Uterus (tissue), 4 donors: Measurements from ENCODE around the gene ZFPM1. TPM values are rescaled to one million over a fixed set of nuclear protein-coding genes. Genes with fewer than 3 reads are reported as not detected.

Experiments used
- DNase-seq, 2 donors: peaks; one replicate each; pipeline ENCODE4 v3.0.0-alpha.2; 2019 to 2020
- H3K27ac ChIP-seq, 2 donors: fragments of 200-600 bp; sonication (generic); 1 replicate in 1 of 2; 2 replicates in 1 of 2; pipeline ENCODE4 v1.5.1; 2016 to 2018
- H3K27me3 ChIP-seq, 2 donors: fragments of 200-600 bp; sonication (generic); one replicate each; pipeline ENCODE4 v1.5.1; 2018 to 2019; ENCODE audit warnings: control low read depth in 1 of 2
- H3K36me3 ChIP-seq, 2 donors: fragments of 200-600 bp; sonication (generic); one replicate each; pipeline ENCODE4 v1.5.1; 2019; ENCODE audit warnings: control low read depth in 1 of 2
- H3K4me1 ChIP-seq, 2 donors: fragments of 200-600 bp; sonication (generic); one replicate each; pipeline ENCODE4 v1.5.1; 2018 to 2019; ENCODE audit warnings: control low read depth in 1 of 2
- H3K4me3 ChIP-seq, 2 donors: fragments of 200-600 bp; sonication (generic); 1 replicate in 1 of 2; 2 replicates in 1 of 2; pipeline ENCODE4 v1.5.1; 2018 to 2019; ENCODE audit warnings: mild to moderate bottlenecking in 1 of 2
- H3K9me3 ChIP-seq, 2 donors: fragments of 200-600 bp; sonication (generic); one replicate each; pipeline ENCODE4 v1.5.1; 2019; ENCODE audit warnings: control low read depth in 1 of 2
- CTCF ChIP-seq, 4 experiments: fragments of 200-600 bp in 2 of 4; fragments of 450-650 bp in 2 of 4; sonication (generic) in 2 of 4; IDR thresholded peaks; one replicate each; pipeline ENCODE4 v1.5.1; 2016 to 2019; ENCODE audit warnings: antibody characterized with exemption in 4 of 4, mild to moderate bottlenecking in 2 of 4, moderate library complexity in 1 of 4
- POLR2A ChIP-seq, 2 donors: fragments of 450-650 bp; IDR thresholded peaks; one replicate each; pipeline ENCODE4 v1.6.1; 2016; ENCODE audit warnings: antibody characterized with exemption in 2 of 2, mild to moderate bottlenecking in 1 of 2, moderate library complexity in 1 of 2
- intact Hi-C: fragments of 100-400 bp; cut with DNase I; formaldehyde crosslinking; loops from one replicate; pipeline ENCODE4 v1.15.1; 2023; ENCODE audit warnings: low total_unique reads
- total RNA-seq, 4 donors: library from RNA; depleted of rRNA in 3 of 4; stranded (reverse); fragments of >200 nt in 3 of 4; gene quantifications; one replicate each; pipeline versions ENCODE4 v1.1.0 to v1.2.4, GENCODE V29; 2014 to 2023
- donor health status: DM: yes; HTN: yes; CAD: no.

ZFPM1 gene
- total RNA-seq, 4 donors from 2014 or later = under 0.01 to 6.9 (median 0.77) TPM

DNA sequence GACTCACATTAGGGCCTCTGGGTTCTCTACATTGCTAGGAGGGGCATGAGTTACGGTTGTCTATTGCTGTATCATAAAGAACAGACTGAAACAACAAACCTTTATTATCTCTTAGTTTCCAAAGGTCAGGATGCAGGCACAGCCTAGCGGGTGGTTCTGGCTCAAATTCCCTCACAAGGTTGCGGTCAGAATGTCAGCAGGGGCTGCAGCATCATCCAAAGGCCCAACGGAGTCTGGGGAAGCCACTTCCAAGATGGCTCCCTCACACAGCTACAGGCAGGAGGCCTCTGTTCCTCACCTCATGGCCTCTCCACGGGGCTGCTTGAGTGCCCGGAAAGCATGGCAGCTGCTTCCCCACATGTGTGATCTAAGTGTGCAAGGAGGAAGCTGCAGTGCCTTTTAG lies 29.6 kb upstream of the ZFPM1 start:
- H3K9me3 ChIP-seq = no peaks in the 10 kb centered on the region
- H3K36me3 ChIP-seq = no peaks in the 10 kb centered on the region
- H3K4me3 ChIP-seq = no peak overlapping the region
- intact Hi-C loops = no loop called here
- H3K27ac ChIP-seq = no peak overlapping the region
- no peaks in the 10 kb centered on the region for H3K4me1 ChIP-seq
- no peak for TF ChIP-seq POLR2A (IDR thresholded peaks at IDR 0.05)
- TF ChIP-seq CTCF (IDR thresholded peaks at IDR 0.05) = no peak
- no peaks in the 10 kb centered on the region for H3K27me3 ChIP-seq
- no peak for DNase-seq

GRCh38 chr16:88424587-88425235 lies 28.4 kb upstream of the ZFPM1 start:
- intact Hi-C loops = no loop called here
- TF ChIP-seq CTCF (IDR thresholded peaks at IDR 0.05) (no peak), POLR2A (IDR thresholded peaks at IDR 0.05) (no peak)
- no peak for DNase-seq
- no peak overlapping the region for H3K4me3 ChIP-seq
- H3K27ac ChIP-seq = no peak overlapping the region
- no peaks in the 10 kb centered on the region for H3K27me3 ChIP-seq
- H3K4me1 ChIP-seq = no peaks in the 10 kb centered on the region
- no peaks in the 10 kb centered on the region for H3K9me3 ChIP-seq
- H3K36me3 ChIP-seq = no peaks in the 10 kb centered on the region

DNA sequence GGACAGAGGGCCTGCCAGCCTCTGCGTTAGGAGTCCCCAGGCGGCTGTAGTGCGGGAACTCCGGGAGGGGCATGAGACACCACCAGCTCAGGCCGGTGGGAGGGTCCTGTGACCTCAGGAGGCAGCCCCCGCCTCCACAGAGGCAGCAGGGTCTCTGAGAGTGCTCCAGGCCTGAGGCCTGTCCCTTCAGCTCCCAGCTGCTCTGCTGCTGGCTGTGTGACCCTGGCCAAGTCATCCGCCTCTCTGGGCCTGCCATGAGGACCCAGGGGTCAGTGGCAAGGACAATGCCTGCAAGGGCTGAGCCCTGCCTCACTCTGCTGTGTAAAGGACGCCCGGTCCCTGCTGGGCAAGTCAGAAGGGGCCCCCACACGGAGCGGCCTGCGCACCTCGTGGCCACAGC lies 27.1 kb upstream of the ZFPM1 start:
- TF ChIP-seq CTCF (IDR thresholded peaks at IDR 0.05) (no peak), POLR2A (IDR thresholded peaks at IDR 0.05) (no peak)
- Histone ChIP-seq H3K4me1 (peaks cover 0 to 5% of the 10 kb centered on the region in 2 donors), H3K27ac (no peak overlapping the region), H3K4me3 (no peak overlapping the region), H3K9me3 (no peaks in the 10 kb centered on the region), H3K27me3 (no peaks in the 10 kb centered on the region), H3K36me3 (no peaks in the 10 kb centered on the region)
- no peak for DNase-seq
- intact Hi-C loops = no loop called here

DNA sequence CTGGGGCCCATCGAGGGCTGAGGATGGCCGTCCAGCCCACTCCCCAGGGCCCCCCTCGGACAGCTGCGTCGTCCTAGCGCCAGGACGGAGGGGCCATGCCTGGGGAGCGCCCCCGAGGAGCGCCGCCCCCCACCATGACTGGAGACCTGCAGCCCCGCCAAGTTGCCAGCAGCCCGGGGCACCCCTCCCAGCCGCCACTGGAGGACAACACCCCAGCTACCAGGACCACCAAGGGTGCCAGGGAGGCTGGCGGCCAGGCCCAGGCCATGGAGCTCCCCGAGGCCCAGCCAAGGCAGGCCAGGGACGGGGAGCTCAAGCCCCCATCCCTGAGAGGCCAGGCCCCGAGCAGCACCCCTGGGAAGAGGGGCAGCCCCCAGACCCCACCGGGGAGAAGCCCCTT lies 25.7 kb upstream of the ZFPM1 start:
- H3K27ac ChIP-seq = no peak overlapping the region
- no peaks in the 10 kb centered on the region for H3K36me3 ChIP-seq
- no peaks in the 10 kb centered on the region for H3K9me3 ChIP-seq
- H3K4me1 ChIP-seq = peaks cover 0 to 9% of the 10 kb centered on the region in 2 donors
- DNase-seq = no peak
- no peak for TF ChIP-seq CTCF (IDR thresholded peaks at IDR 0.05)
- no peak for TF ChIP-seq POLR2A (IDR thresholded peaks at IDR 0.05)
- intact Hi-C loops = no loop called here
- H3K27me3 ChIP-seq = no peaks in the 10 kb centered on the region
- no peak overlapping the region for H3K4me3 ChIP-seq

GRCh38 chr16:88428156-88428555 lies 24.9 kb upstream of the ZFPM1 start:
- intact Hi-C loops = no loop called here
- TF ChIP-seq POLR2A (IDR thresholded peaks at IDR 0.05) = no peak
- TF ChIP-seq CTCF (IDR thresholded peaks at IDR 0.05) = no peak
- Histone ChIP-seq H3K36me3 (no peaks in the 10 kb centered on the region), H3K9me3 (no peaks in the 10 kb centered on the region), H3K27me3 (no peaks in the 10 kb centered on the region), H3K27ac (no peak overlapping the region), H3K4me3 (no peak overlapping the region), H3K4me1 (peaks cover 0 to 9% of the 10 kb centered on the region in 2 donors)
- no peak for DNase-seq
